K562 (cell line): ENCODE results near the gene NCOA4. TPM values are rescaled to one million over a fixed set of nuclear protein-coding genes. Genes with fewer than 3 reads are reported as not detected.
A peak's percentile ranks its signal among the peaks of the same experiment; 100 is the strongest.

ENCODE experiments used
- ATAC-seq: fragments of 200-7000 bp; cut with Tn5 transposase; 3 replicates; pipeline ENCODE4 v1.9.1; 2020; ENCODE audit warnings: moderate library complexity
- BruUV-seq: library from RNA; stranded (reverse); fragments of 400-500 nt; replicated peaks from 2 replicates; lab custom pipeline; 2021; lab: Mats Ljungman, UMichigan
- CTCF ChIA-PET: fragments of 300-600 bp; formaldehyde crosslinking; extraction: SDS; loops from one replicate; lab custom pipeline; 2021; ENCODE audit warnings: low intra/inter-chr PET ratio; lab: Yijun Ruan, JAX
- POLR2A ChIA-PET: fragments of 300-600, 350-650 bp; sonication (Branson Sonifier 250); formaldehyde crosslinking; extraction: SDS; loops from one replicate; lab custom pipeline; 2021; ENCODE audit warnings: antibody characterized with exemption, inconsistent platforms; lab: Yijun Ruan, JAX
- DNase-seq, 4 experiments: peaks; one replicate each; pipeline versions ENCODE4 v3.0.0 to v3.0.0-alpha.2; 2011 to 2018; ENCODE audit warnings: low spot score in 3 of 4, mixed read lengths in 3 of 4; ENCODE audit errors: extremely low read depth in 1 of 4
- FAIRE-seq: peaks from 2 replicates; lab custom pipeline; 2011; peaks lifted over from hg19 to GRCh38; lab: Jason Lieb, UNC
- H2AFZ ChIP-seq: 2 replicates; pipeline ENCODE4 v1.6.0; 2011; ENCODE audit warnings: low read depth, low read length, control low read depth, inconsistent platforms
- H3K27ac ChIP-seq: fragments of 200-600 bp; 3 replicates; pipeline ENCODE4 v1.8.0; 2011; ENCODE audit warnings: low read depth, mild to moderate bottlenecking, control low read depth, inconsistent platforms, low read length, moderate library complexity, mixed read lengths; ENCODE audit errors: extremely low read depth
- H3K27me3 ChIP-seq, 2 experiments: fragments of 300-600 bp in 1 of 2; 2 replicates in 1 of 2; 3 replicates in 1 of 2; pipeline versions ENCODE4 v1.6.0 to v1.8.0; 2011; ENCODE audit warnings: inconsistent platforms in 2 of 2, low read length in 2 of 2, mild to moderate bottlenecking in 1 of 2, mixed read lengths in 1 of 2, moderate library complexity in 1 of 2; ENCODE audit not compliant: control insufficient read depth in 2 of 2, insufficient read depth in 2 of 2
- H3K36me3 ChIP-seq: fragments of 300-600 bp; 3 replicates; pipeline ENCODE4 v1.8.0; 2011; ENCODE audit warnings: mild to moderate bottlenecking, low read length, inconsistent platforms; ENCODE audit not compliant: control insufficient read depth, insufficient read depth
- H3K4me1 ChIP-seq, 2 experiments: fragments of 200-600 bp in 1 of 2; replicated peaks in 1 of 2; 2 replicates in 1 of 2; 3 replicates in 1 of 2; pipeline versions ENCODE4 v1.5.1 to v1.8.0; 2011; ENCODE audit warnings: inconsistent platforms in 2 of 2, low read length in 2 of 2, mild to moderate bottlenecking in 1 of 2, mixed read lengths in 1 of 2, moderate library complexity in 1 of 2; ENCODE audit not compliant: control insufficient read depth in 2 of 2, insufficient read depth in 2 of 2
- H3K4me2 ChIP-seq: 2 replicates; pipeline ENCODE4 v1.6.1; 2011; ENCODE audit warnings: low read length, control low read depth, inconsistent platforms, mixed read lengths; ENCODE audit not compliant: insufficient read depth
- H3K4me3 ChIP-seq: fragments of 200-600 bp; sonication (generic), shearing (Covaris generic); 2 replicates; pipeline ENCODE4 v1.5.1; 2016; ENCODE audit warnings: control low read depth, inconsistent platforms
- H3K79me2 ChIP-seq: fragments of 200-600 bp; 3 replicates; pipeline ENCODE4 v1.8.0; 2011; ENCODE audit warnings: low read length, inconsistent platforms; ENCODE audit not compliant: control insufficient read depth, insufficient read depth
- H3K9ac ChIP-seq, 2 experiments: 2 replicates each; pipeline versions ENCODE4 v1.6.0 to v1.6.1; 2011; ENCODE audit warnings: low read depth in 2 of 2, low read length in 2 of 2, control low read depth in 1 of 2, inconsistent platforms in 1 of 2, mild to moderate bottlenecking in 1 of 2, mixed read lengths in 1 of 2; ENCODE audit not compliant: insufficient read depth in 1 of 2
- H3K9me1 ChIP-seq: one replicate; pipeline ENCODE4 v1.6.0; 2011; ENCODE audit warnings: inconsistent platforms, mild to moderate bottlenecking, low read length, moderate library complexity; ENCODE audit not compliant: control insufficient read depth, insufficient read depth
- H3K9me3 ChIP-seq: replicated peaks from 2 replicates; pipeline ENCODE4 v1.5.1; 2011; ENCODE audit warnings: low read depth, low read length, inconsistent platforms; ENCODE audit not compliant: control insufficient read depth, insufficient read depth
- H4K20me1 ChIP-seq: replicated peaks from 2 replicates; pipeline ENCODE4 v1.6.1; 2011; ENCODE audit warnings: low read length, inconsistent platforms, mixed read lengths; ENCODE audit not compliant: control insufficient read depth, insufficient read depth
- BRCA1 ChIP-seq, 2 experiments: fragments of 450-650 bp in 1 of 2; sonication (generic) in 1 of 2; formaldehyde crosslinking in 1 of 2; IDR thresholded peaks; 2 replicates each; pipeline versions ENCODE4 v1.5.0 to v1.6.1; 2017 to 2020; ENCODE audit warnings: mild to moderate bottlenecking in 1 of 2, missing genetic modification reagents in 1 of 2
- CREBBP ChIP-seq: IDR thresholded peaks from one replicate; pipeline ENCODE4 v1.6.1; 2012; ENCODE audit warnings: low read depth, mild to moderate bottlenecking, control low read depth, inconsistent platforms, low read length
- ESRRA ChIP-seq: fragments of 450-650 bp; IDR thresholded peaks from 2 replicates; pipeline ENCODE4 v1.6.1; 2014; ENCODE audit warnings: low read depth, mild to moderate bottlenecking, moderate library complexity, borderline replicate concordance
- GMEB1 ChIP-seq: fragments of 250-450 bp; sonication (Bioruptor Pico); IDR thresholded peaks from 2 replicates; pipeline ENCODE4 v1.4.0; 2020; ENCODE audit warnings: mild to moderate bottlenecking
- GTF2F1 ChIP-seq: IDR thresholded peaks from 2 replicates; pipeline ENCODE4 v1.6.1; 2011; ENCODE audit warnings: low read depth, low read length, improper control_type of control experiment
- HDAC2 ChIP-seq: fragments of 450-650 bp; IDR thresholded peaks from 2 replicates; pipeline ENCODE4 v1.6.1; 2016; ENCODE audit warnings: mild to moderate bottlenecking
- HDAC6 ChIP-seq: IDR thresholded peaks from 2 replicates; pipeline ENCODE4 v1.6.1; 2012; ENCODE audit warnings: low read depth, mild to moderate bottlenecking, control low read depth, inconsistent platforms, low read length, moderate library complexity
- HINFP ChIP-seq: fragments of 450-650 bp; conservative IDR thresholded peaks from 2 replicates; pipeline ENCODE4 v1.6.1; 2016; ENCODE audit warnings: missing genetic modification characterization, low read depth, mild to moderate bottlenecking, control low read depth, missing compliant biosample characterization
- L3MBTL2 ChIP-seq: fragments of 450-650 bp; IDR thresholded peaks from 2 replicates; pipeline ENCODE4 v1.6.1; 2016; ENCODE audit warnings: mild to moderate bottlenecking, moderate library complexity
- ZNF124 ChIP-seq: sonication (generic); formaldehyde crosslinking; IDR thresholded peaks from 2 replicates; pipeline ENCODE4 v1.8.1; 2022; ENCODE audit warnings: missing genetic modification reagents
- ZNF239 ChIP-seq: fragments of 250-450 bp; sonication (Bioruptor Pico); IDR thresholded peaks from 2 replicates; pipeline ENCODE4 v1.4.0; 2020; ENCODE audit warnings: mild to moderate bottlenecking
- ZNF41 ChIP-seq: fragments of 250-450 bp; sonication (Bioruptor Pico); conservative IDR thresholded peaks from 2 replicates; pipeline ENCODE4 v1.4.0; 2020; ENCODE audit warnings: mild to moderate bottlenecking
- ZNF431 ChIP-seq: sonication (generic); formaldehyde crosslinking; IDR thresholded peaks from 2 replicates; pipeline ENCODE4 v1.8.0; 2022; ENCODE audit warnings: mild to moderate bottlenecking, missing genetic modification reagents
- WGBS: fragments of 100-300 bp; shearing (Covaris generic); methylation state at CpG from one replicate; pipeline ENCODE4 v1.1.6; 2016; ENCODE audit warnings: low coverage, mixed read lengths; ENCODE audit not compliant: insufficient coverage; ENCODE audit errors: missing lambda C conversion rate; 5-methylcytosine and 5-hydroxymethylcytosine counted together
- in situ Hi-C: fragments of 300-500 bp; cut with MboI; formaldehyde crosslinking; loops from 4 replicates; pipeline ENCODE4 v1.15.0; 2018; ENCODE audit warnings: inconsistent platforms, mixed read lengths
- intact Hi-C: fragments of 100-400 bp; cut with micrococcal nuclease; formaldehyde crosslinking; loops from 2 replicates; pipeline ENCODE4 v1.14.2; 2022
- polyA plus RNA-seq, 8 experiments: library from polyadenylated mRNA; depleted of rRNA in 4 of 8; stranded (reverse) in 5 of 8; unstranded in 3 of 8; fragments of >200 nt; fragmentation: Nextera tagmentation in 2 of 8; fragmentation: Illumina TruSeq in 1 of 8; extraction: Ambion mirVana in 2 of 8; extraction: Trizol in 1 of 8; gene quantifications; 2 replicates each; pipeline versions ENCODE4 v1.2.1 to v1.2.3, GENCODE V29; 2011 to 2014; ENCODE audit warnings: inconsistent platforms in 1 of 8, missing spikeins in 1 of 8
- total RNA-seq, 7 experiments: library from RNA; depleted of rRNA in 6 of 7; stranded (reverse); fragments of >200 nt in 6 of 7; fragmentation: Illumina TruSeq in 2 of 7; extraction: Trizol in 2 of 7; gene quantifications; 2 replicates each; pipeline versions ENCODE4 v1.2.1 to v1.2.3, GENCODE V29; 2011 to 2021; ENCODE audit warnings: low replicate concordance in 1 of 7

The NCOA4 gene
- total and polyA plus RNA-seq, 9 of the 15 experiments (the other 6 are each of a cell fraction or from before 2014, with no cell fraction given) = 89.8 to 283 (median 181) TPM

- TF ChIP-seq ESRRA = peak; percentile 53; the same call in 1 of the 2 replicates
- TF ChIP-seq HDAC2 = peak; percentile 73
- no peak for TF ChIP-seq GTF2F1
Measured at GRCh38 chr10:46053534-46054434, 23.4 kb upstream of the NCOA4 start (continued).

- Histone ChIP-seq H3K36me3 (no peaks in the 10 kb centered on the region), H3K4me1 (peaks cover 4 to 22% of the 10 kb centered on the region in 2 experiments; a peak in 4 of 5 replicates), H3K4me2 (no peak overlapping the region), H2AFZ (peak overlapping the region; percentile 46), H3K4me3 (no peak overlapping the region), H3K9me1 (no peaks in the 10 kb centered on the region), H4K20me1 (no peaks in the 10 kb centered on the region), H3K9me3 (0 out of 2 replicates have a peak, but pooled peaks cover 2% of the 10 kb centered on the region), H3K27me3 (no peaks in the 10 kb centered on the region), H3K79me2 (no peaks in the 10 kb centered on the region), H3K27ac (no peak overlapping the region), H3K9ac (peak overlapping the region in 1 of 2 experiments; percentile 16; a peak in 1 of 4 replicates)
- 67% methylated on average over 6 of the region's 6 CpGs for WGBS
- ChIA-PET POLR2A (interaction anchor here (0.6 to 1.3 kb wide), 3 partner anchors 12 to 29 kb away, joined by 3 read pairs; no protein-coding TSS in a partner anchor), CTCF (no interaction called here)
- DNase-seq = no peak
- no peak for FAIRE-seq
- no peak for ATAC-seq
- intact Hi-C loops (no loop called here), in situ Hi-C loops (no loop called here)
- BruUV-seq = no TSS peak
- TF ChIP-seq ZNF239 (CRISPR knock-in tag) (no peak), ZNF41 (CRISPR knock-in tag) (no peak), ZNF431 (CRISPR knock-in tag) (no peak), BRCA1 (IDR thresholded peaks at IDR 0.05) (no peak), BRCA1 (CRISPR knock-in tag; IDR thresholded peaks at IDR 0.05) (no peak), HDAC6 (no peak), GMEB1 (CRISPR knock-in tag) (no peak), CREBBP (no peak), L3MBTL2 (no peak), ZNF124 (no peak), HINFP (tag) (no peak)
Measured at GRCh38 chr10:46052791-46053375, 22.5 kb upstream of the NCOA4 start.
